ENCODE measurements around the gene PSAP.

DNA sequence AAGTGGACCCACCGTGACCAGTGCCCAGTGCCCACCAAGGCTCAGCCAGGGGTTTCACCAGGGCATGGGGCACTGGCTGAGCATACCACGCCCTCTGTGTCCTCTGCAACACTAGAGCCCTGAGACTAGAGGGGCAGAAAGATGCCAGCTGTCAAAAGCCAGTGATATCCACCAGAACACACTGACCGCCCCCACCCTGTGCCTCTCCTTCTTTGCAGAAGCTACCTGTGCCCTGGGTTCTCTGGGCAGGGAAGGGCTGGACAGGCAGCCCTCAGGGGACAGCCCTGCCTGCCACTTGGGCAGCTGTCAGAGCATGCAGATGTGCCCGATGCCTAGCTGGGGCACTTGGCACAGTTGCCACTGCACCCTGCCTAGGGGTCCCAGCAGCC, 78.2 kb downstream of the PSAP start:
- TF ChIP-seq CTCF (IDR thresholded peaks at IDR 0.05) = no peak
- TF ChIP-seq ZFX (IDR thresholded peaks at IDR 0.05; ENCODE audit: borderline replicate concordance) = no peak
